WI38 (cell line): Measurements from ENCODE around the gene HOXA13.
A peak's percentile ranks its signal among the peaks of the same experiment; 100 is the strongest.

Source experiments
- H3K4me3 ChIP-seq: 2 replicates; pipeline ENCODE4 v1.5.1; 2011; ENCODE audit warnings: low read depth, mild to moderate bottlenecking, control low read depth, low read length
- TF ChIP-seq, protein P1 (sequence below): IDR thresholded peaks from 2 replicates; pipeline ENCODE4 v1.5.1; 2012; ENCODE audit warnings: low read depth, mild to moderate bottlenecking, control low read depth, low read length

HOXA13 gene

GRCh38 chr7:27210441-27211083 is 10.7 kb upstream of the HOXA13 start:
- TF ChIP-seq, protein P1, sequence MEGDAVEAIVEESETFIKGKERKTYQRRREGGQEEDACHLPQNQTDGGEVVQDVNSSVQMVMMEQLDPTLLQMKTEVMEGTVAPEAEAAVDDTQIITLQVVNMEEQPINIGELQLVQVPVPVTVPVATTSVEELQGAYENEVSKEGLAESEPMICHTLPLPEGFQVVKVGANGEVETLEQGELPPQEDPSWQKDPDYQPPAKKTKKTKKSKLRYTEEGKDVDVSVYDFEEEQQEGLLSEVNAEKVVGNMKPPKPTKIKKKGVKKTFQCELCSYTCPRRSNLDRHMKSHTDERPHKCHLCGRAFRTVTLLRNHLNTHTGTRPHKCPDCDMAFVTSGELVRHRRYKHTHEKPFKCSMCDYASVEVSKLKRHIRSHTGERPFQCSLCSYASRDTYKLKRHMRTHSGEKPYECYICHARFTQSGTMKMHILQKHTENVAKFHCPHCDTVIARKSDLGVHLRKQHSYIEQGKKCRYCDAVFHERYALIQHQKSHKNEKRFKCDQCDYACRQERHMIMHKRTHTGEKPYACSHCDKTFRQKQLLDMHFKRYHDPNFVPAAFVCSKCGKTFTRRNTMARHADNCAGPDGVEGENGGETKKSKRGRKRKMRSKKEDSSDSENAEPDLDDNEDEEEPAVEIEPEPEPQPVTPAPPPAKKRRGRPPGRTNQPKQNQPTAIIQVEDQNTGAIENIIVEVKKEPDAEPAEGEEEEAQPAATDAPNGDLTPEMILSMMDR = peak; percentile 91
- H3K4me3 ChIP-seq = peak overlapping the region; percentile 30

DNA sequence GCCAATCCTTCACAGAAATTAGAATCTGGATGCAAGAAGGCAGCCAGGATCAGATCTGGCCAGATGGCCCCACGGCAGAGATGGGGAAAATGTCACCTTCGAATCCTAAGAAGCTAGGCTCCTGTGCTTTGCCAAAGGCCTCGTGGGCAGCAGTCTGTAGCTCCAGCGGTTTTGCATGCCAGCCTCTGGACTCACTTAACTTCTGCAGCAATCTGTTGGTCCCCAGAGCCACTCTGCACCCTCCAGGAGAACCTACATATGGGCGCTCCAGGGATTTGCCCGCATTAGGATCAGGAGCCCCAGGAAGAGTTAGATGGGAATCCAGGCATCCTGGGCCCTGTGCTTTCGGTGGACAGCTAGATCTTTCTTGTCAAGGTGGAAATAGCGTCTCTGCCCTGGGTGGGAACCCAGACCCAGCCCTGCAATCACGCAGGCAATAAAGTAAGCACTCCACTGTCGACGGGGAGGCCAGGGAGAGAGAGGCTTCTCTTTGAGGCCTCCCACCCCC is 10.1 kb upstream of the HOXA13 start:
- no peak overlapping the region for H3K4me3 ChIP-seq
- TF ChIP-seq, protein P1 = no peak

GRCh38 chr7:27208998-27209397 is 9.1 kb upstream of the HOXA13 start:
- no peak overlapping the region for H3K4me3 ChIP-seq
- TF ChIP-seq, protein P1 = no peak

- TF ChIP-seq, protein P1 = no peak
These were observed 7.6 kb upstream of the HOXA13 start for GRCh38 chr7:27207348-27207985.

DNA sequence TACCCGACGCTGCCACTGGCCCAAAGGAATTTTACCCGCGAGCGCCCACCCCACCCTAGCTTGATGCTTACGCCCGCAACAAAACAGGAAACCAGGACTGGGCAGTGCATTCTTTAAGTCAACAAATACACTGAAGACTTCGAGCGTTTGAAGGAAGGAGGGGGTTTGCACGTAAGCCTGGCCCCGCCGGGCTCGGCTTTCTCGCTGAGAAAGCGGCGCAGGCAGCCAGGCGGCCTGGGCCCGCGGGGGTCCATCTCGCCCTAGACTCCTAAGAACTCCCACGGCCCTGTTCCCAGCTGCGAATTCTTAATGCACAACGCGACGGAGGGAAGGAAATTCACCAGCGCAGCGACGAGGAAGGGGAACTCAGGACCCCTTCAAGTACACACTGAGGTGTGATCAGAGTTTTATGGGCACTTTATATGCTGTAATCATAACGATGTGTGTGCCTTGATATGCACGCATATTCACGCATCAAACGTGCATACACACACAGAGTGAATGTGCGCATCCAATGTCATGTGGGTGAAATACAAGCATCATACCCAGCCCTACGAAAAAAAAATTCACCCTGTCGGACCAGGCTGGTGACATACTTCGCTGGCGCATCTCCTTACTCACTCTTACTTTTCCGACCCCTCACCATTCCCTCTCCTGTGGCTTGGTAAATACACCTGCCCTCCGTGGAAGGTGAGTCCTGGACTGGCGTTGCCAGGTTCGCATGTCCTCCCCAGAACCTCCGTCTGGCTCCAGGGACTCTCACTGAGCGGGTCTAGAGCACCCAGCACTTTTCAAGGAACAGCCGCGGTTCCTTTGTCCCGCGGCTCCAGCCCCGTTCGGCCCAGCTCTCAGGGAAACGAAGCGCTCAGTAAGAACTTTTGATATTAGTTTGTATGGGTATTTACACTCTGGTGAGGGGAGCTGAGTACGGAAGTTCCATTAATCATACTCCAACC is 5.7 kb upstream of the HOXA13 start:
- TF ChIP-seq, protein P1 = no peak
- H3K4me3 ChIP-seq = no peak overlapping the region

More at GRCh38 chr7:27207348-27207985, 7.6 kb upstream of the HOXA13 start:
- no peak overlapping the region for H3K4me3 ChIP-seq

- TF ChIP-seq, protein P1 = no peak
- H3K4me3 ChIP-seq = no peak overlapping the region
These were observed 5.0 kb upstream of the HOXA13 start for GRCh38 chr7:27204851-27205322.
